Inferior parietal cortex (tissue), 1 donor: Measurements from ENCODE around the gene CRLF1.
"Not testable (repeated sequence)": the region's sequence is repeated elsewhere in the genome, so short reads cannot be mapped to it uniquely, and the experiment has no call there.

Experiments
- DNase-seq: peaks from one replicate; pipeline ENCODE4 v3.0.0-alpha.2; 2016; ENCODE audit errors: extremely low spot score

Gene CRLF1

GRCh38 chr19:18592732-18593131 lies 13.9 kb downstream of the CRLF1 start:
- not testable (repeated sequence) for DNase-seq

GRCh38 chr19:18591735-18592385 lies 14.7 kb downstream of the CRLF1 start:
- DNase-seq, result no peak

GRCh38 chr19:18590273-18591272 lies 16.0 kb downstream of the CRLF1 start:
- peak; percentile 87 for DNase-seq

- DNase-seq, result no peak
Measured at GRCh38 chr19:18589380-18590272, 17.0 kb downstream of the CRLF1 start.

GRCh38 chr19:18588611-18589379 lies 17.8 kb downstream of the CRLF1 start, which contains the start of gene REX1BD:
Gene REX1BD, plus strand, starts transcription at chr19:18588798. Its CDS starts 4 bp downstream, at chr19:18588802.
- peak; percentile 80 for DNase-seq

GRCh38 chr19:18587962-18588610 lies 18.5 kb downstream of the CRLF1 start:
- no peak for DNase-seq

GRCh38 chr19:18587561-18587960 lies 19.0 kb downstream of the CRLF1 start:
- no peak for DNase-seq

- DNase-seq, result no peak
Measured at GRCh38 chr19:18586306-18586705, 20.3 kb downstream of the CRLF1 start.

- DNase-seq, result no peak
Measured at GRCh38 chr19:18580311-18580710, 26.3 kb downstream of the CRLF1 start.

GRCh38 chr19:18577365-18577914 lies 29.2 kb downstream of the CRLF1 start:
- no peak for DNase-seq

GRCh38 chr19:18576383-18576782 lies 30.2 kb downstream of the CRLF1 start:
- DNase-seq, result no peak

GRCh38 chr19:18574691-18575291 lies 31.8 kb downstream of the CRLF1 start:
- no peak for DNase-seq

GRCh38 chr19:18571564-18572344 lies 34.8 kb downstream of the CRLF1 start, which contains the start of gene UBA52:
Gene UBA52, plus strand, starts transcription at chr19:18571857. Its CDS starts 1,444 bp downstream, at chr19:18573301.
- peak; percentile 98 for DNase-seq

GRCh38 chr19:18568367-18568766 lies 38.2 kb downstream of the CRLF1 start:
- DNase-seq, result no peak

- DNase-seq, result no peak
Measured at GRCh38 chr19:18566953-18567352, 39.6 kb downstream of the CRLF1 start.

GRCh38 chr19:18562086-18562485 lies 44.5 kb downstream of the CRLF1 start:
- no peak for DNase-seq

- no peak for DNase-seq
Measured at GRCh38 chr19:18559685-18560084, 46.9 kb downstream of the CRLF1 start.

- no peak for DNase-seq
Measured at GRCh38 chr19:18558604-18559003, 48.0 kb downstream of the CRLF1 start.

- no peak for DNase-seq
Measured at GRCh38 chr19:18558202-18558555, 48.4 kb downstream of the CRLF1 start.
